Stimulated activated CD8-positive, alpha-beta memory T cell treated with anti-CD3 and anti-CD28 coated beads, Interleukin-7, amount 100 ng/mL, for 4 hours (primary cell): Measurements from ENCODE around the gene POTEF.
"Not testable (repeated sequence)": the region's sequence is repeated elsewhere in the genome, so short reads cannot be mapped to it uniquely, and the experiment has no call there.

Experiments
- DNase-seq, 2 donors: peaks; one replicate each; pipeline ENCODE4 v3.0.0-alpha.2; 2020; ENCODE audit warnings: low read depth in 2 of 2

The POTEF gene

GRCh38 chr2:130128464-130128863, 558 bp downstream of the POTEF start:
- DNase-seq = not testable (repeated sequence)

GRCh38 chr2:130127726-130128125, 1.3 kb downstream of the POTEF start:
- not testable (repeated sequence) for DNase-seq

GRCh38 chr2:130120924-130121323, 8.1 kb downstream of the POTEF start:
- DNase-seq = not testable (repeated sequence)

- not testable (repeated sequence) for DNase-seq
These were observed 26.2 kb downstream of the POTEF start for GRCh38 chr2:130102597-130103363.

GRCh38 chr2:130062645-130063044, 66.4 kb downstream of the POTEF start:
- not testable (repeated sequence) for DNase-seq

GRCh38 chr2:130059982-130060381, 69.0 kb downstream of the POTEF start:
- not testable (repeated sequence) for DNase-seq

- not testable (repeated sequence) for DNase-seq
These were observed 72.7 kb downstream of the POTEF start for GRCh38 chr2:130056336-130056735.

GRCh38 chr2:130053217-130053911, 75.7 kb downstream of the POTEF start:
- DNase-seq = not testable (repeated sequence)

- not testable (repeated sequence) for DNase-seq
These were observed 76.6 kb downstream of the POTEF start for GRCh38 chr2:130052376-130052775.

- DNase-seq = not testable (repeated sequence)
These were observed 80.6 kb downstream of the POTEF start for GRCh38 chr2:130048422-130048821.

GRCh38 chr2:130038265-130038603, 90.8 kb downstream of the POTEF start:
- DNase-seq = not testable (repeated sequence)

GRCh38 chr2:130025931-130026330, 103.1 kb downstream of the POTEF start:
- DNase-seq = not testable (repeated sequence)
